WERI-Rb-1 (cell line): ENCODE results near the gene PTPN23.
A peak's percentile ranks its signal among the peaks of the same experiment; 100 is the strongest.

ENCODE experiments used
- DNase-seq: peaks from one replicate; pipeline ENCODE4 v3.0.0-alpha.2; 2020
- H3K27ac ChIP-seq: fragments of 250-450 bp; sonication (Bioruptor Pico); 2 replicates; pipeline ENCODE4 v1.5.1; 2020; ENCODE audit warnings: mild to moderate bottlenecking, moderate library complexity
- H3K27me3 ChIP-seq: fragments of 250-450 bp; sonication (Bioruptor Pico); 2 replicates; pipeline ENCODE4 v1.5.1; 2021; ENCODE audit warnings: mild to moderate bottlenecking, low read depth, moderate library complexity; ENCODE audit not compliant: insufficient read depth, severe bottlenecking
- H3K36me3 ChIP-seq: fragments of 250-450 bp; sonication (Bioruptor Pico); 2 replicates; pipeline ENCODE4 v1.5.1; 2020; ENCODE audit warnings: mild to moderate bottlenecking, moderate library complexity
- H3K4me3 ChIP-seq: 2 replicates; pipeline ENCODE4 v1.5.1; 2011; ENCODE audit warnings: low read depth, mild to moderate bottlenecking, control low read depth, low read length
- H3K9me3 ChIP-seq: fragments of 250-450 bp; sonication (Bioruptor Pico); 2 replicates; pipeline ENCODE4 v1.5.1; 2021; ENCODE audit warnings: mild to moderate bottlenecking, moderate library complexity; ENCODE audit not compliant: severe bottlenecking
- CTCF ChIP-seq: IDR thresholded peaks from 2 replicates; pipeline ENCODE4 v1.5.1; 2011; ENCODE audit warnings: low read depth, mild to moderate bottlenecking, control low read depth, inconsistent platforms, low read length

The PTPN23 gene

GRCh38 chr3:47381317-47382157 is 716 bp downstream of the PTPN23 start:
- peak; percentile 92 for DNase-seq
- H3K27me3 ChIP-seq = no peaks in the 10 kb centered on the region
- no peak for TF ChIP-seq CTCF

GRCh38 chr3:47384425-47384824 is 3.6 kb downstream of the PTPN23 start:
- peaks cover 22% of the 10 kb centered on the region for H3K36me3 ChIP-seq
- no peaks in the 10 kb centered on the region for H3K9me3 ChIP-seq
- no peak overlapping the region for H3K27ac ChIP-seq
- no peak for DNase-seq
- no peaks in the 10 kb centered on the region for H3K27me3 ChIP-seq
- H3K4me3 ChIP-seq = no peak overlapping the region
- TF ChIP-seq CTCF = no peak

More at GRCh38 chr3:47381317-47382157, 716 bp downstream of the PTPN23 start:
- Histone ChIP-seq H3K4me3 (peak overlapping the region; percentile 60), H3K9me3 (no peaks in the 10 kb centered on the region), H3K36me3 (peaks cover 7% of the 10 kb centered on the region; the same call in 1 of the 2 replicates), H3K27ac (peak overlapping the region; percentile 83)

- Histone ChIP-seq H3K27ac (no peak overlapping the region), H3K27me3 (no peaks in the 10 kb centered on the region)
These were observed 4.2 kb downstream of the PTPN23 start for GRCh38 chr3:47385007-47385406.

DNA sequence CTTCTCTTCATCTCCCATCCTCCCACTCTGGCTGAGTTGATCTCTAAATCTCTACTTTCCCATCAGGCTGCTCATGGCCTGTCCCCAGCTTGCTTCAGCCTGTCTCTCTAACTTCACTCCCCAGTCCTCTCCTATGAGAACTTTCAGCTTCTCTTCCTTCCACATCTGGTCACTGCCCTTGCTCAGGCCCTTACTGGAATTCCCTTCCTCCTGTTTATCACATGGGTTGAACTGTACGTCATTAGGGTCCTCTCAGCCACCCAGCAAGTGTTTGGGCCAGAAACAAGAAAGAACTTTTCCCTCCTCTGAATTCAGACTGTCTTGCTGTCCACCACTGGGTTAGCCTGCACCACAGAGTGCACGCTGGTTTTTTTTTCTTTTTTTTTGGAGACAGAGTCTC is 5.0 kb downstream of the PTPN23 start:
- Histone ChIP-seq H3K9me3 (no peaks in the 10 kb centered on the region), H3K27me3 (no peaks in the 10 kb centered on the region), H3K27ac (no peak overlapping the region), H3K36me3 (peaks cover 22% of the 10 kb centered on the region), H3K4me3 (no peak overlapping the region)
- no peak for DNase-seq
- TF ChIP-seq CTCF = no peak

More at GRCh38 chr3:47385007-47385406, 4.2 kb downstream of the PTPN23 start:
- Histone ChIP-seq H3K36me3 (peaks cover 22% of the 10 kb centered on the region), H3K4me3 (no peak overlapping the region), H3K9me3 (no peaks in the 10 kb centered on the region)
- DNase-seq = no peak
- no peak for TF ChIP-seq CTCF

DNA sequence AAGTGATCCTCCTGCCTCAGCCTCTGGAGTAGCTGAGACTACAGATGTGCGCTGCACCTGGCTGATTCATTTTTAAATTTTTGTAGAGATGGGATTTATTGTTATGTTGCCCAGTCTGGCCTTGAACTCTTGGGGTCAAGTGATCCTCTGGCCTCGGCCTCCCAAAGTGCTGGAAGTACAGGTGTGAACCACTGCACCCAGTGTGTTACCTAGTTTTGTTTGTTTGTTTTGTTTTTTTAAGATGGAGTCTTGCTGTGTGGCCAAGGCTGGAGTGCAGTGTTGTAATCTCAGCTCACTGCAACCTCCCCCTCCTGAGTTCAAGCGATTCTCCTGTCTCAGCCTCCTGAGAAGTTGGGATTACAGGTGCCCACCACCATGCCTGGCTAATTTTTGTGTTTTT is 12.1 kb downstream of the PTPN23 start:
- Histone ChIP-seq H3K36me3 (peaks cover 25% of the 10 kb centered on the region), H3K4me3 (no peak overlapping the region), H3K27ac (no peak overlapping the region), H3K9me3 (no peaks in the 10 kb centered on the region), H3K27me3 (no peaks in the 10 kb centered on the region)
- no peak for TF ChIP-seq CTCF
- DNase-seq = no peak
